Measurements from ENCODE around the gene SPRY1.

The SPRY1 gene

DNA sequence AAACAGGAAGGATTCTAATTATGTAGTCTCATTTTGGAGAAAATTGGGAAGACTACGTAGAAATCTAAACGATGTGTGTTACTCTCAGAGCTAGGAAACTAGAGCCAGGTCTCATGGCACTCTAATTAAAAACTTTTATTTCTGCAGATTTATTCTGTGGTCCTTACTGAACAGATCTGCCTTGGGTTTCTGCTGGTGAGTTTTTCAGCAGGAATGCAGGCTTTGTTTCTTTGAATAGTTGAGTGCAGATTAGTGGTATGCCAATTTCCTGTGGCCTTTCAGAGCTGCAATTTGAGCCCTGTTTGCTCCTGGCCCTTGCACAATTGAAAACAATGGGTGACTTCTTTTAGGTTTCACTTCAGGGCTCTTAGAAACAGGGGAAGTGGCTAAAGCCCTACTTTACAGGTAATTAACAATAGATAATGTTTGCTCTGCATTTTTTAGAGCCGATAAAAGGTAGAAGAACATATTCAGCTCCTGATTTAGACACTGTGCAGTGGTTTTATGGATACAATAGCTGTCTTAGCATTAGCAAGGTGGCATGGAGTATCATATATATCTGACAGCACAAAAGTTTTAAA, 21.8 kb downstream of the SPRY1 start:
- no peak overlapping the region for H3K9ac ChIP-seq (ENCODE audit: low read length)
- no peaks in the 10 kb centered on the region for H3K9me3 ChIP-seq (ENCODE audit: control insufficient read depth, low read length)
- no peaks in the 10 kb centered on the region for H3K36me3 ChIP-seq (ENCODE audit: control insufficient read depth, insufficient read depth, low read length)
- peaks cover 16% of the 10 kb centered on the region for H3K4me1 ChIP-seq (ENCODE audit: control insufficient read depth, insufficient read depth, low read length)
- no peaks in the 10 kb centered on the region for H3K27me3 ChIP-seq (ENCODE audit: control insufficient read depth, insufficient read depth, low read length)
- H3K4me3 ChIP-seq (ENCODE audit: low read length), result no peak overlapping the region

- no peaks in the 10 kb centered on the region for H3K9me3 ChIP-seq (ENCODE audit: control insufficient read depth, low read length)
- no peak overlapping the region for H3K4me3 ChIP-seq (ENCODE audit: low read length)
- H3K27me3 ChIP-seq (ENCODE audit: control insufficient read depth, insufficient read depth, low read length), result no peaks in the 10 kb centered on the region
- H3K4me1 ChIP-seq (ENCODE audit: control insufficient read depth, insufficient read depth, low read length), result peaks cover 16% of the 10 kb centered on the region
- no peaks in the 10 kb centered on the region for H3K36me3 ChIP-seq (ENCODE audit: control insufficient read depth, insufficient read depth, low read length)
- no peak overlapping the region for H3K9ac ChIP-seq (ENCODE audit: low read length)
These were observed 23.5 kb downstream of the SPRY1 start for GRCh38 chr4:123419885-123420755.

DNA sequence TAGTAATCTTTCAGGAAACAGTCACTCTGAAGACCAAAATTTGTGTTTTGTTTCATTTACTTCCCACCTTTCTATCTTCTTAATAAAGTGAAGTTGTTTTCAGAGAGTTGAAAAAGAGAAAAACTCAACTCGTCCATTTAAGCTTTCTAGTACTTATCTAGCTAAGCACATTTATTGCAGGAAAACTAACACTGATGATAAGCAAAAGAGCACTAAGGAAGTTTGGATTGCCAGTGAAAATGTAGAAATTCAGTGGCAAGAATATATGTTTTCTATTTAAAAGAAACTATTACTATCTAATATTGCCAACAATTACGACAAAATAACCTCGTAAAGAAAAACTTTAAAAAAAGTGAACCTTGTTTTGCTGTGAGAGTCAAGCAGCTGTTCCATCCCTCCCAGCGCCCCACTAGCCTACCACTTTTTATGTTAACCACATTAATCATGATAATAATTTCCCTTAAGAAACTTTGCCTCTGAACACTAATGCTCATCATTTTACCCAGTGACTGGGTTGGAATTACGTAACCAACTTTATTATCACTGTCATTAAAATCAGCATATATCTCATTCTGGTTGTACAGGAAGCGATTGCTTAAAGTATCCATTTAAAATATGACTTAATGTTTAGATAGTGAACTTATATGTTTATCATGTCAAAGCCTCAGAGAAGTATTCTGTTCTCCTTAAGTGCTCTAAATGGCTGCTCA, 24.8 kb downstream of the SPRY1 start:
- Histone ChIP-seq H3K4me1 (ENCODE audit: control insufficient read depth, insufficient read depth, low read length) (peaks cover 7% of the 10 kb centered on the region), H3K9ac (ENCODE audit: low read length) (no peak overlapping the region), H3K4me3 (ENCODE audit: low read length) (no peak overlapping the region), H3K36me3 (ENCODE audit: control insufficient read depth, insufficient read depth, low read length) (no peaks in the 10 kb centered on the region), H3K9me3 (ENCODE audit: control insufficient read depth, low read length) (no peaks in the 10 kb centered on the region), H3K27me3 (ENCODE audit: control insufficient read depth, insufficient read depth, low read length) (no peaks in the 10 kb centered on the region)

DNA sequence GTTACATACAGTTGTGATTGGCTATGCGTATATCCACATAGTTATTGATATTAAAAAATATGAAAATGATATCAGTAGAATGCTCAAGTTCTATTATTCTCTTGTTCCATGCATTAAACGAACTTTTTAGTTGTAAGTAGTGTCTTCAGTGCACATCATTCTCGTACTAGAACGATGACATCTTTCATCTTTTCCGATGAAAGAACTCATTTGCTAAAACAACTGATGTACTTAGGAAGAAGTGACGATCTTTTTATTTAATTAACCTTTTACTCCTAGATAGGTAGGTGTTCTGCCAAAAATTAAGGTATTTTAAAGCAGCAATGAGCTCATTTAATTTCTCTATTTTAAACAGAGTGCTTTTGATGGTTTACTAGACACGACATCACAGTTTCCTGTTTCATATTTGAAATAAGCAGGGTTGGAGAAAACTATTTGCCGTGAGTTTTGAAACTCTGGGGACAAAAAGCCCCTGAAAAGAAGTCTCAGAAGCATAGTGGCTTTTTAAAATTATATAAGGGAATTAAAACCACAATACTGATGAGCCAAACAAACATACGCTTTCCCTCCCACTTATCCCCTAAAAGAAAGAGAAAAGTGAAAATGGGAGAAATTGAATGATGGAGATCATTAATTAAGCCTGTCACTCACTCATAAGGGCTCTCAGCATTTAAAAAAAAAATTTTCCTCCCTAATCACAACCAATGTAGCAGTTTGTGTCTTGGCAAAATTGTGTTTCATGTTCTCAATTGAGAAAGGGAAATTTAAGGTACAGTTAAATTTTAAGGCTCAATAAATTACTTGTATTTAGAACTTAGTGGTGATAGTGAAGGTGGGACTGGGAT, 25.6 kb downstream of the SPRY1 start:
- Histone ChIP-seq H3K27me3 (ENCODE audit: control insufficient read depth, insufficient read depth, low read length) (no peaks in the 10 kb centered on the region), H3K36me3 (ENCODE audit: control insufficient read depth, insufficient read depth, low read length) (no peaks in the 10 kb centered on the region), H3K4me1 (ENCODE audit: control insufficient read depth, insufficient read depth, low read length) (peaks cover 7% of the 10 kb centered on the region), H3K9me3 (ENCODE audit: control insufficient read depth, low read length) (no peaks in the 10 kb centered on the region), H3K4me3 (ENCODE audit: low read length) (no peak overlapping the region), H3K9ac (ENCODE audit: low read length) (no peak overlapping the region)

DNA sequence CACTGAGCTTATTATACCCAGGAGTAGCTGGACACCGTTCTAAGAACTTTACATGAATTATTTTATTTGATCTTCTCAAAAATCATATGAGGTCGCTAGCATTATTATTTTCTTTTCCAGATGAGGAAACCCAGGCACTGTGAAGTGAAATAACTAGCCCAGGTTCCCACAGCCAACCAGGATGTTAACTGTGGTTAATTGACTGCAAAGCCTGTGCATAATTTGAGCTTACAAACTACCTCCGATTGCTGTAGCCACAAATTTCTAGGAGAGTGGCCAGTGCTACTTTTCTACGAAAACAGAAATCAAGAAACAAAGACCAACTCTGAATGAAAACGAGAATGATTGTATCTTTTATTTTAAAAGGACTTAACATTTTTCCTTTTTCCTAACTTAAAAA, 27.2 kb downstream of the SPRY1 start:
- Histone ChIP-seq H3K4me3 (ENCODE audit: low read length) (no peak overlapping the region), H3K36me3 (ENCODE audit: control insufficient read depth, insufficient read depth, low read length) (no peaks in the 10 kb centered on the region), H3K27me3 (ENCODE audit: control insufficient read depth, insufficient read depth, low read length) (no peaks in the 10 kb centered on the region), H3K4me1 (ENCODE audit: control insufficient read depth, insufficient read depth, low read length) (no peaks in the 10 kb centered on the region), H3K9me3 (ENCODE audit: control insufficient read depth, low read length) (no peaks in the 10 kb centered on the region), H3K9ac (ENCODE audit: low read length) (no peak overlapping the region)

- peaks cover 4% of the 10 kb centered on the region for H3K4me1 ChIP-seq (ENCODE audit: control insufficient read depth, insufficient read depth, low read length)
- H3K9me3 ChIP-seq (ENCODE audit: control insufficient read depth, low read length), result no peaks in the 10 kb centered on the region
- no peaks in the 10 kb centered on the region for H3K36me3 ChIP-seq (ENCODE audit: control insufficient read depth, insufficient read depth, low read length)
- H3K9ac ChIP-seq (ENCODE audit: low read length), result no peak overlapping the region
- H3K27me3 ChIP-seq (ENCODE audit: control insufficient read depth, insufficient read depth, low read length), result no peaks in the 10 kb centered on the region
- no peak overlapping the region for H3K4me3 ChIP-seq (ENCODE audit: low read length)
These were observed 31.4 kb downstream of the SPRY1 start for GRCh38 chr4:123427951-123428350.

- Histone ChIP-seq H3K9ac (ENCODE audit: low read length) (no peak overlapping the region), H3K4me1 (ENCODE audit: control insufficient read depth, insufficient read depth, low read length) (peaks cover 4% of the 10 kb centered on the region), H3K36me3 (ENCODE audit: control insufficient read depth, insufficient read depth, low read length) (no peaks in the 10 kb centered on the region), H3K27me3 (ENCODE audit: control insufficient read depth, insufficient read depth, low read length) (no peaks in the 10 kb centered on the region), H3K4me3 (ENCODE audit: low read length) (no peak overlapping the region), H3K9me3 (ENCODE audit: control insufficient read depth, low read length) (no peaks in the 10 kb centered on the region)
These were observed 33.4 kb downstream of the SPRY1 start for GRCh38 chr4:123430031-123430430.

DNA sequence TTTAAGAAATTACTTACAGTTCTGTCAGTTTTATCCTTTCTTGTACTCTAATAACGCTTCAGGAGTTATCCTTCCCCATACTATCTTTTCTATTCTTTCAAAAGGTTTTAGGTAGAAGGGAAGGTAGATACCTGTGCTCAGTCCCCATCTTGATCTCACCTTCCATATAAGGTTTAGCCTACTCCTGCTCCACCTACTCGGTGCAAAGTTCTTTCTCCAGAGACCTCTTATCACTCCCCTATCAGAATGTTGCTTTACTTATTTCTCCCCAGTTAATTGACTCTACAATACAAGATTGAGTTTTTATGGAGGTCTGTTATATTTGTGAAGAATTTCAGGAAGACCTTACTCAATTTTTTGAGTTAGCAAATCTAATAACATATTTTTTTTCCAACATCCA, 33.9 kb downstream of the SPRY1 start:
- no peaks in the 10 kb centered on the region for H3K36me3 ChIP-seq (ENCODE audit: control insufficient read depth, insufficient read depth, low read length)
- H3K9me3 ChIP-seq (ENCODE audit: control insufficient read depth, low read length), result no peaks in the 10 kb centered on the region
- H3K4me3 ChIP-seq (ENCODE audit: low read length), result no peak overlapping the region
- H3K4me1 ChIP-seq (ENCODE audit: control insufficient read depth, insufficient read depth, low read length), result peaks cover 4% of the 10 kb centered on the region
- no peak overlapping the region for H3K9ac ChIP-seq (ENCODE audit: low read length)
- no peaks in the 10 kb centered on the region for H3K27me3 ChIP-seq (ENCODE audit: control insufficient read depth, insufficient read depth, low read length)

GRCh38 chr4:123433573-123433972, 37.0 kb downstream of the SPRY1 start:
- no peaks in the 10 kb centered on the region for H3K36me3 ChIP-seq (ENCODE audit: control insufficient read depth, insufficient read depth, low read length)
- H3K4me3 ChIP-seq (ENCODE audit: low read length), result no peak overlapping the region
- H3K9ac ChIP-seq (ENCODE audit: low read length), result no peak overlapping the region
- peaks cover 14% of the 10 kb centered on the region for H3K4me1 ChIP-seq (ENCODE audit: control insufficient read depth, insufficient read depth, low read length)
- no peaks in the 10 kb centered on the region for H3K9me3 ChIP-seq (ENCODE audit: control insufficient read depth, low read length)
- no peaks in the 10 kb centered on the region for H3K27me3 ChIP-seq (ENCODE audit: control insufficient read depth, insufficient read depth, low read length)

DNA sequence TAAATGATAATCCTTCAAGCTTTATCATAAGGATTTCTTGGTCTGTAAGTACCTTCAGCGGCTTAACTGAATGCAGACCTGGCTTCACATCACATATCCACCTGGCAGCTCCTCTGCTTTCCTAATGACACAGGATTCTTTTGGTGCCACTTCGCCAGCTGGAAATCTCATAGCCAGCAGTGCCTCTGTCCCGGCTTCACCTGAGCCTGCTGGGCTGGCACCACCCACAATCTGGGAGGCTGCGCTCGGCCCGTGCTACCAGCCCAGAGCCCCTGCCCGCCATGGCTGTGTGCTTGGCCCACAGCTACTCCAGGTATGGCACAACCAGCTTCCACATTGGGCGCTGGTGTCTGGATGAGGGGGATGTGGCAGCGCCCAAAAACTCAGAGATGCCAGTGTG, 37.4 kb downstream of the SPRY1 start:
- Histone ChIP-seq H3K27me3 (ENCODE audit: control insufficient read depth, insufficient read depth, low read length) (no peaks in the 10 kb centered on the region), H3K9ac (ENCODE audit: low read length) (no peak overlapping the region), H3K9me3 (ENCODE audit: control insufficient read depth, low read length) (no peaks in the 10 kb centered on the region), H3K4me3 (ENCODE audit: low read length) (no peak overlapping the region), H3K36me3 (ENCODE audit: control insufficient read depth, insufficient read depth, low read length) (no peaks in the 10 kb centered on the region), H3K4me1 (ENCODE audit: control insufficient read depth, insufficient read depth, low read length) (peaks cover 14% of the 10 kb centered on the region)

DNA sequence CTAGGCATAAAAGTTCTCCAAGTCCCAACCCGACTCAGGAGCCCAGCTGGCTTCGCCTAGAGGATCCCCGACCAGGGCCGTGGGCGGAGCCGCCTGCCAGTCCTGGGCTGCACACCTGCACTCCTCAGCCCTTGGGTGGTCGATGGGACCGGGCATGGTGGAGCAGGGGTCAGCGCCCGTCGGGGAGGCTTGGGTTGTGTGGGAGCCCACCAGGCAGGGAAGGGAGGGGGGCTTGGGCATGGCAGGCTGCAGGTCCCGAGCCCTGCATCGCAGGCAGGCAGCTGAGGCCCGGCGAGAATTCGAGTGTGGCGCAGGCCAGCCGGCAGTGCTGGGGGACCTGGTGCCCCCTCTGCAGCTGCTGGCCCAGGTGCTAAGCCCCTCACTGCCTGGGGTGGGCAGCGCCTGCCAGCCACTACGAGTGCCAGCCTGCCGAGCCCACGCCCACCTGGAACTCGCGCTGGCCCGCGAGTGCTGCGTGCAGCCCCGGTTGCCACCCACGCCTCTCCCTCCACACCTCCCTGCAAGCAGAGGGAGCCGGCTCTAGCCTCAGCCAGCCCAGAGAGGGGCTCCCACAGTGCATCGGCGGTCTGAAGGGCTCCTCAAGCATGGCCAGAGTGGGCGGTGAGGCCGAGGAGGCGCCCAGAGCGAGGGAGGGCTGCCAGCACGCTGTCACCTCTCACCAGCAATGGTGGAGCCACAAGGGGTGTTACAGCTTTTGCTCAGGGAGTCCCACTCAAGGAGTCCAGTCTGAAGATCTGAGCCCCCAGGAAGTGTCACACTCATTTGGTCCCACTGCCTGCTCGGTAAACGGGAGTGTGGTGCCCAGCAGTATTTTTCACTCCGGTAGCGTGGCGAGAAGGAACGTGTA, 38.9 kb downstream of the SPRY1 start:
- Histone ChIP-seq H3K9ac (ENCODE audit: low read length) (no peak overlapping the region), H3K27me3 (ENCODE audit: control insufficient read depth, insufficient read depth, low read length) (no peaks in the 10 kb centered on the region), H3K36me3 (ENCODE audit: control insufficient read depth, insufficient read depth, low read length) (no peaks in the 10 kb centered on the region), H3K4me1 (ENCODE audit: control insufficient read depth, insufficient read depth, low read length) (peaks cover 10% of the 10 kb centered on the region), H3K9me3 (ENCODE audit: control insufficient read depth, low read length) (no peaks in the 10 kb centered on the region), H3K4me3 (ENCODE audit: low read length) (no peak overlapping the region)

All from mucosa of stomach (tissue), 1 donor.